Lower leg skin (tissue), 4 donors: Measurements from ENCODE around the gene MAP3K3. TPM values are rescaled to one million over a fixed set of nuclear protein-coding genes. Genes with fewer than 3 reads are reported as not detected.

ENCODE experiments used
- DNase-seq, 2 donors: peaks; one replicate each; pipeline ENCODE4 v3.0.0-alpha.2; 2019; ENCODE audit warnings: low spot score in 2 of 2
- H3K4me3 ChIP-seq: fragments of 200-600 bp; sonication (generic); 2 replicates; pipeline ENCODE4 v1.5.1; 2017; ENCODE audit warnings: mild to moderate bottlenecking, low read depth; ENCODE audit not compliant: poor library complexity, severe bottlenecking
- POLR2A ChIP-seq, 2 donors: fragments of 450-650 bp; IDR thresholded peaks; one replicate each; pipeline ENCODE4 v1.6.1; 2016 to 2017; ENCODE audit warnings: antibody characterized with exemption in 2 of 2, mild to moderate bottlenecking in 1 of 2, moderate library complexity in 1 of 2
- WGBS, 2 donors: methylation state at CpG; one replicate each; pipeline ENCODE4 v1.1.5; 2018; 5-methylcytosine and 5-hydroxymethylcytosine counted together
- intact Hi-C: fragments of 100-400 bp; cut with DNase I; formaldehyde crosslinking; loops from one replicate; pipeline ENCODE4 v1.15.0; 2023; ENCODE audit warnings: low total_unique reads
- total RNA-seq, 4 donors: library from RNA; depleted of rRNA; stranded (reverse); fragments of >200 nt; gene quantifications; one replicate each; pipeline ENCODE4 v1.1.0, GENCODE V29; 2016
- TF ChIP-seq, protein P1 (sequence below), 3 donors: fragments of 450-650 bp; IDR thresholded peaks; one replicate each; pipeline ENCODE4 v1.5.1; 2016; ENCODE audit warnings: antibody characterized with exemption in 3 of 3, mild to moderate bottlenecking in 3 of 3, moderate library complexity in 2 of 3

MAP3K3 gene
- total RNA-seq, 4 donors from 2014 or later: 25.2 to 54.1 (median 39.6) TPM

- no peak for DNase-seq
- no peak overlapping the region for H3K4me3 ChIP-seq
- TF ChIP-seq, protein P1, sequence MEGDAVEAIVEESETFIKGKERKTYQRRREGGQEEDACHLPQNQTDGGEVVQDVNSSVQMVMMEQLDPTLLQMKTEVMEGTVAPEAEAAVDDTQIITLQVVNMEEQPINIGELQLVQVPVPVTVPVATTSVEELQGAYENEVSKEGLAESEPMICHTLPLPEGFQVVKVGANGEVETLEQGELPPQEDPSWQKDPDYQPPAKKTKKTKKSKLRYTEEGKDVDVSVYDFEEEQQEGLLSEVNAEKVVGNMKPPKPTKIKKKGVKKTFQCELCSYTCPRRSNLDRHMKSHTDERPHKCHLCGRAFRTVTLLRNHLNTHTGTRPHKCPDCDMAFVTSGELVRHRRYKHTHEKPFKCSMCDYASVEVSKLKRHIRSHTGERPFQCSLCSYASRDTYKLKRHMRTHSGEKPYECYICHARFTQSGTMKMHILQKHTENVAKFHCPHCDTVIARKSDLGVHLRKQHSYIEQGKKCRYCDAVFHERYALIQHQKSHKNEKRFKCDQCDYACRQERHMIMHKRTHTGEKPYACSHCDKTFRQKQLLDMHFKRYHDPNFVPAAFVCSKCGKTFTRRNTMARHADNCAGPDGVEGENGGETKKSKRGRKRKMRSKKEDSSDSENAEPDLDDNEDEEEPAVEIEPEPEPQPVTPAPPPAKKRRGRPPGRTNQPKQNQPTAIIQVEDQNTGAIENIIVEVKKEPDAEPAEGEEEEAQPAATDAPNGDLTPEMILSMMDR (IDR thresholded peaks at IDR 0.05): no peak
- TF ChIP-seq POLR2A (IDR thresholded peaks at IDR 0.05): no peak
- intact Hi-C loops: no loop called here
- 93 to 95% methylated on average over 14 of the region's 14 CpGs for WGBS, 2 donors
Observed at GRCh38 chr17:63689479-63689878, 67.3 kb downstream of the MAP3K3 start.

GRCh38 chr17:63692195-63692816 is 70.1 kb downstream of the MAP3K3 start:
- H3K4me3 ChIP-seq: no peak overlapping the region
- 92 to 93% methylated on average over 11 of the region's 11 CpGs for WGBS, 2 donors
- TF ChIP-seq, protein P1 (IDR thresholded peaks at IDR 0.05): no peak
- intact Hi-C loops: no loop called here
- DNase-seq: no peak

DNA sequence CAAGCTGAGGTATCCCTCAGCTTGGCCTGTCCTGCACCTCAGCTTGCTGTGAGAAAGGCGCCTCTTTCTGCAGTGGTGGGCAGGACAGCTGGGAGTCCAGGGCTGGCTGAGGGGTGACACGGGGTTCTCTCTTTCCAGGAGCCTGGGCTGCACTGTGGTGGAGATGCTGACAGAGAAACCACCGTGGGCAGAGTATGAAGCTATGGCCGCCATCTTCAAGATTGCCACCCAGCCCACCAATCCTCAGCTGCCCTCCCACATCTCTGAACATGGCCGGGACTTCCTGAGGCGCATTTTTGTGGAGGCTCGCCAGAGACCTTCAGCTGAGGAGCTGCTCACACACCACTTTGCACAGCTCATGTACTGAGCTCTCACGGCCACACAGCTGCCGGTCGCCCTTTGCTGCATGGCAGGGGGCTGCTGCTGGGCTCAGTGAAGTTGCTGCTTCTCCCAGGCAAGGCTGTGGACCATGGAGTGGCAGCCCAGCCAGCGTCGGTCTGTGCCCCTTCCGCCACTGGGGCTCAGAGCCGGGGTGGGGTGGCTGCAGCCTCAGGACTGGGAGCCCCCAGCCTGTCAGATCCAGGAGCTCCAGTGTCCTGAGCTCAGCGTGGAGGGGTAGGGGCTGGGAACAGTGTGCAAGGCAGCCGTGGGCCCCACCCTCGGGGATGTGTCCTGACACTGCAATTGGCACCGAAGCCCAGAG is 71.3 kb downstream of the MAP3K3 start:
- DNase-seq: no peak
- no peak overlapping the region for H3K4me3 ChIP-seq
- TF ChIP-seq, protein P1 (IDR thresholded peaks at IDR 0.05): no peak
- no peak for TF ChIP-seq POLR2A (IDR thresholded peaks at IDR 0.05)
- WGBS, 2 donors: 88 to 92% methylated on average over 18 of the region's 18 CpGs
- intact Hi-C loops: no loop called here

- TF ChIP-seq, protein P1 (IDR thresholded peaks at IDR 0.05): no peak
- no peak for TF ChIP-seq POLR2A (IDR thresholded peaks at IDR 0.05)
- intact Hi-C loops: no loop called here
- DNase-seq: no peak
- 76 to 85% methylated on average over 12 of the region's 12 CpGs for WGBS, 2 donors
- H3K4me3 ChIP-seq: no peak overlapping the region
Observed at GRCh38 chr17:63694229-63694949, 72.2 kb downstream of the MAP3K3 start.

GRCh38 chr17:63694950-63695773 is 72.9 kb downstream of the MAP3K3 start:
- H3K4me3 ChIP-seq: no peak overlapping the region
- no peak for DNase-seq
- intact Hi-C loops: no loop called here
- whole genome bisulfite sequencing, 2 donors: 69 to 70% methylated on average over 14 to 15 of the region's 15 CpGs
- TF ChIP-seq, protein P1 (IDR thresholded peaks at IDR 0.05): no peak
- no peak for TF ChIP-seq POLR2A (IDR thresholded peaks at IDR 0.05)
